H9 (cell line): ENCODE results near the gene PRSS27. TPM values are rescaled to one million over a fixed set of nuclear protein-coding genes. Genes with fewer than 3 reads are reported as not detected.

ENCODE experiments used
- DNase-seq: peaks from one replicate; pipeline ENCODE4 v3.0.0-alpha.2; 2017
- H2AFZ ChIP-seq: one replicate; pipeline ENCODE4 v1.6.1; 2013; ENCODE audit warnings: mild to moderate bottlenecking, low read length, control low read depth, moderate library complexity
- H2AK5ac ChIP-seq: 2 replicates; pipeline ENCODE4 v1.6.1; 2013; ENCODE audit warnings: low read length, control low read depth, mixed read lengths; ENCODE audit not compliant: insufficient read length
- H2BK120ac ChIP-seq: one replicate; pipeline ENCODE4 v1.6.1; 2013; ENCODE audit warnings: low read depth, mild to moderate bottlenecking, low read length, control low read depth, inconsistent platforms; ENCODE audit not compliant: poor library complexity, severe bottlenecking
- H2BK12ac ChIP-seq: 2 replicates; pipeline ENCODE4 v1.6.1; 2013; ENCODE audit warnings: low read length, control low read depth, mixed read lengths, low read depth; ENCODE audit not compliant: insufficient read length
- H2BK15ac ChIP-seq: 2 replicates; pipeline ENCODE4 v1.6.1; 2013; ENCODE audit warnings: low read depth, low read length, control low read depth
- H2BK20ac ChIP-seq: one replicate; pipeline ENCODE4 v1.6.1; 2013; ENCODE audit warnings: low read depth, mild to moderate bottlenecking, low read length, control low read depth, inconsistent platforms; ENCODE audit not compliant: poor library complexity, severe bottlenecking
- H2BK5ac ChIP-seq: 2 replicates; pipeline ENCODE4 v1.6.1; 2013; ENCODE audit warnings: low read length, control low read depth, mixed read lengths; ENCODE audit not compliant: insufficient read length
- H3K14ac ChIP-seq: 2 replicates; pipeline ENCODE4 v1.6.1; 2013; ENCODE audit warnings: low read length, control low read depth; ENCODE audit not compliant: insufficient read depth
- H3K18ac ChIP-seq: 2 replicates; pipeline ENCODE4 v1.6.1; 2013; ENCODE audit warnings: low read depth, mild to moderate bottlenecking, mixed read lengths, low read length, control low read depth; ENCODE audit not compliant: insufficient read length
- H3K23ac ChIP-seq: 2 replicates; pipeline ENCODE4 v1.6.1; 2013; ENCODE audit warnings: low read length, control low read depth, mixed read lengths, low read depth; ENCODE audit not compliant: insufficient read length
- H3K23me2 ChIP-seq: 2 replicates; pipeline ENCODE4 v1.6.1; 2013; ENCODE audit warnings: low read depth, mild to moderate bottlenecking, mixed read lengths, low read length, control low read depth; ENCODE audit not compliant: insufficient read length, poor library complexity, severe bottlenecking
- H3K27ac ChIP-seq: 2 replicates; pipeline ENCODE4 v1.5.1; 2013; ENCODE audit warnings: low read length, control low read depth, mixed read lengths, low read depth; ENCODE audit not compliant: insufficient read length
- H3K27me3 ChIP-seq: 2 replicates; pipeline ENCODE4 v1.6.1; 2013; ENCODE audit warnings: low read length, control low read depth, inconsistent platforms; ENCODE audit not compliant: insufficient read depth
- H3K4ac ChIP-seq: 2 replicates; pipeline ENCODE4 v1.6.1; 2013; ENCODE audit warnings: low read depth, mild to moderate bottlenecking, control low read depth, inconsistent platforms, low read length, moderate library complexity
- H3K4me1 ChIP-seq: 2 replicates; pipeline ENCODE4 v1.6.1; 2013; ENCODE audit warnings: low read length, control low read depth, inconsistent platforms; ENCODE audit not compliant: insufficient read depth
- H3K4me2 ChIP-seq: 2 replicates; pipeline ENCODE4 v1.6.1; 2013; ENCODE audit warnings: low read length, control low read depth, mixed read lengths; ENCODE audit not compliant: insufficient read length, insufficient read depth
- H3K56ac ChIP-seq: 2 replicates; pipeline ENCODE4 v1.6.1; 2013; ENCODE audit warnings: low read depth, mild to moderate bottlenecking, mixed read lengths, low read length, control low read depth; ENCODE audit not compliant: insufficient read length
- H3K79me1 ChIP-seq: 2 replicates; pipeline ENCODE4 v1.6.1; 2013; ENCODE audit warnings: low read depth, mild to moderate bottlenecking, moderate library complexity, low read length, control low read depth, inconsistent platforms; ENCODE audit not compliant: insufficient read depth, poor library complexity, severe bottlenecking
- H3K79me2 ChIP-seq: 2 replicates; pipeline ENCODE4 v1.6.1; 2013; ENCODE audit warnings: low read length, control low read depth, inconsistent platforms; ENCODE audit not compliant: insufficient read depth
- H3K9ac ChIP-seq: 2 replicates; pipeline ENCODE4 v1.6.1; 2013; ENCODE audit warnings: low read length, control low read depth, mixed read lengths; ENCODE audit not compliant: insufficient read length; ENCODE audit errors: extremely low read depth
- H3K9me3 ChIP-seq: one replicate; pipeline ENCODE4 v1.6.1; 2013; ENCODE audit warnings: low read depth, low read length, inconsistent platforms; ENCODE audit not compliant: control insufficient read depth
- H3T11ph ChIP-seq: one replicate; pipeline ENCODE4 v1.6.1; 2013; ENCODE audit warnings: mild to moderate bottlenecking, low read length, control low read depth, inconsistent platforms
- H4K20me1 ChIP-seq: one replicate; pipeline ENCODE4 v1.6.1; 2013; ENCODE audit not compliant: control insufficient read depth, insufficient read length, insufficient read depth
- H4K5ac ChIP-seq: 2 replicates; pipeline ENCODE4 v1.6.1; 2013; ENCODE audit warnings: low read depth, mild to moderate bottlenecking, mixed read lengths, low read length, control low read depth; ENCODE audit not compliant: insufficient read length
- H4K8ac ChIP-seq: replicated peaks from 2 replicates; pipeline ENCODE4 v1.6.1; 2013; ENCODE audit warnings: low read length, control low read depth, mixed read lengths, low read depth; ENCODE audit not compliant: insufficient read length
- H4K91ac ChIP-seq: 2 replicates; pipeline ENCODE4 v1.6.1; 2013; ENCODE audit warnings: low read depth, mild to moderate bottlenecking, moderate library complexity, mixed read lengths, low read length, control low read depth; ENCODE audit not compliant: insufficient read length
- H3K27ac Mint-ChIP-seq, 3 experiments: 2 replicates in 2 of 3; 3 replicates in 1 of 3; pipeline ENCODE4 v1.8.0; 2020 to 2021; ENCODE audit warnings: mixed read lengths in 3 of 3, mild to moderate bottlenecking in 1 of 3, moderate library complexity in 1 of 3
- H3K27me3 Mint-ChIP-seq: 2 replicates; pipeline ENCODE4 v1.8.0; 2021; ENCODE audit warnings: low read depth, mild to moderate bottlenecking, moderate library complexity, mixed read lengths
- H3K36me3 Mint-ChIP-seq, 3 experiments: 2 replicates in 2 of 3; 3 replicates in 1 of 3; pipeline ENCODE4 v1.8.0; 2020 to 2021; ENCODE audit warnings: low read depth in 3 of 3, mixed read lengths in 3 of 3; ENCODE audit not compliant: insufficient read depth in 1 of 3
- H3K4me1 Mint-ChIP-seq, 2 experiments: 2 replicates each; pipeline ENCODE4 v1.8.0; 2020; ENCODE audit warnings: mixed read lengths in 2 of 2
- H3K4me3 Mint-ChIP-seq, 2 experiments: 2 replicates in 1 of 2; 3 replicates in 1 of 2; pipeline ENCODE4 v1.8.0; 2020 to 2021; ENCODE audit warnings: mild to moderate bottlenecking in 2 of 2, mixed read lengths in 2 of 2, moderate library complexity in 1 of 2
- H3K9me3 Mint-ChIP-seq, 2 experiments: 2 replicates in 1 of 2; 3 replicates in 1 of 2; pipeline ENCODE4 v1.8.0; 2020; ENCODE audit warnings: mild to moderate bottlenecking in 2 of 2, mixed read lengths in 2 of 2, moderate library complexity in 1 of 2
- CTCF ChIP-seq: fragments of 200-600 bp; sonication (generic); conservative IDR thresholded peaks from 3 replicates; pipeline ENCODE4 v1.8.0; 2021; ENCODE audit warnings: antibody characterized with exemption, mild to moderate bottlenecking
- WGBS: extraction: QIAGEN DNeasy Blood & Tissue Kit; methylation state at CpG from one replicate; pipeline ENCODE4 v1.1.7; 2013; ENCODE audit warnings: missing lambda C conversion rate, low lambda C conversion rate, mixed read lengths; ENCODE audit not compliant: insufficient read length; ENCODE audit errors: extremely low coverage; 5-methylcytosine and 5-hydroxymethylcytosine counted together
- total RNA-seq: library from RNA; stranded (reverse); gene quantifications from 2 replicates; pipeline ENCODE4 v1.2.1, GENCODE V29; 2021

PRSS27 gene
- total RNA-seq, 1 experiment from 2014 or later = 5.0 TPM

GRCh38 chr16:2712546-2712945, 7.5 kb downstream of the PRSS27 start:
- peaks cover 0 to 5% of the 10 kb centered on the region in 2 experiments; a peak in 2 of 4 replicates for H3K4me1 Mint-ChIP-seq
- H4K5ac ChIP-seq = no peak overlapping the region
- H3K9ac ChIP-seq = no peak overlapping the region
- no peak overlapping the region for H3K4ac ChIP-seq
- no peak overlapping the region for H4K91ac ChIP-seq
- no peak overlapping the region for H2AFZ ChIP-seq
- WGBS = no CpG with 5 or more reads among the region's 21 CpGs
- no peak overlapping the region for H2AK5ac ChIP-seq
- TF ChIP-seq CTCF = no peak
- H3K56ac ChIP-seq = no peak overlapping the region
- H3K14ac ChIP-seq = no peak overlapping the region
- H3K79me2 ChIP-seq = no peaks in the 10 kb centered on the region
- no peak overlapping the region for H2BK15ac ChIP-seq
- H3K27ac ChIP-seq = no peak overlapping the region
- no peak overlapping the region for H2BK5ac ChIP-seq
- H3K27me3 ChIP-seq = no peaks in the 10 kb centered on the region
- H3K9me3 Mint-ChIP-seq = no peaks in the 10 kb centered on the region
- no peak overlapping the region for H3K4me2 ChIP-seq
- H4K8ac ChIP-seq = no peak overlapping the region
- no peaks in the 10 kb centered on the region for H3K79me1 ChIP-seq
- no peak for DNase-seq
- no peak overlapping the region for H3K4me3 Mint-ChIP-seq
- H2BK12ac ChIP-seq = no peak overlapping the region
- no peak overlapping the region for H3K18ac ChIP-seq
- H2BK20ac ChIP-seq = no peak overlapping the region
- H3K4me1 ChIP-seq = no peaks in the 10 kb centered on the region
- H4K20me1 ChIP-seq = no peaks in the 10 kb centered on the region
- H3K27ac Mint-ChIP-seq = no peak overlapping the region
- H2BK120ac ChIP-seq = no peak overlapping the region
- peaks cover 0 to 11% (median 11%) of the 10 kb centered on the region in 3 experiments; a peak in 5 of 7 replicates for H3K36me3 Mint-ChIP-seq
- no peak overlapping the region for H3T11ph ChIP-seq
- no peaks in the 10 kb centered on the region for H3K9me3 ChIP-seq
- H3K27me3 Mint-ChIP-seq = peaks cover 2% of the 10 kb centered on the region
- no peaks in the 10 kb centered on the region for H3K23me2 ChIP-seq
- H3K23ac ChIP-seq = no peak overlapping the region
